ENCODE measurements around the gene PTPMT1.

Gene PTPMT1

DNA sequence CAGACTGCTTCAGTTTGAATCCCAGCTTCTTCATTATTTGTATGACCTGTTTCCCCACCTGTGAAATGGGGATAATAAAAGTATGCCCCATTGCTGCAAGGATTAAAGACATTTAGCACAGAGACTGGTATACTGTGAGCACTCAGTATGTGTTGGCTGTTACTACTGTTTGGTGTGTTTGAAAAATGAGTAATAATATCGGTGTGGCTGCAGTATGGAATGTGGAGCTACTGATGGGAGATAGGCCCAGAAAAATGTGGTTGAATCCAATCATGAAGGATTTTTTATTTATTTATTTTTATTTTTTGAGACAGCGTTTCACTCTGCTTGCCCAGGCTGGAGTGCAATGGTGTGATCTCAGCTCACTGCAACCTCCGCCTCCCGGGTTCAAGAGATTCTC lies 37.9 kb downstream of the PTPMT1 start:
- no peak overlapping the region for H3K4me3 ChIP-seq (ENCODE audit: low read depth, low read length)
- TF ChIP-seq, protein P1, sequence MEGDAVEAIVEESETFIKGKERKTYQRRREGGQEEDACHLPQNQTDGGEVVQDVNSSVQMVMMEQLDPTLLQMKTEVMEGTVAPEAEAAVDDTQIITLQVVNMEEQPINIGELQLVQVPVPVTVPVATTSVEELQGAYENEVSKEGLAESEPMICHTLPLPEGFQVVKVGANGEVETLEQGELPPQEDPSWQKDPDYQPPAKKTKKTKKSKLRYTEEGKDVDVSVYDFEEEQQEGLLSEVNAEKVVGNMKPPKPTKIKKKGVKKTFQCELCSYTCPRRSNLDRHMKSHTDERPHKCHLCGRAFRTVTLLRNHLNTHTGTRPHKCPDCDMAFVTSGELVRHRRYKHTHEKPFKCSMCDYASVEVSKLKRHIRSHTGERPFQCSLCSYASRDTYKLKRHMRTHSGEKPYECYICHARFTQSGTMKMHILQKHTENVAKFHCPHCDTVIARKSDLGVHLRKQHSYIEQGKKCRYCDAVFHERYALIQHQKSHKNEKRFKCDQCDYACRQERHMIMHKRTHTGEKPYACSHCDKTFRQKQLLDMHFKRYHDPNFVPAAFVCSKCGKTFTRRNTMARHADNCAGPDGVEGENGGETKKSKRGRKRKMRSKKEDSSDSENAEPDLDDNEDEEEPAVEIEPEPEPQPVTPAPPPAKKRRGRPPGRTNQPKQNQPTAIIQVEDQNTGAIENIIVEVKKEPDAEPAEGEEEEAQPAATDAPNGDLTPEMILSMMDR (conservative IDR thresholded peaks at IDR 0.05; ENCODE audit: low read depth, low read length), result no peak
- no peak for DNase-seq (ENCODE audit: low read depth)

DNA sequence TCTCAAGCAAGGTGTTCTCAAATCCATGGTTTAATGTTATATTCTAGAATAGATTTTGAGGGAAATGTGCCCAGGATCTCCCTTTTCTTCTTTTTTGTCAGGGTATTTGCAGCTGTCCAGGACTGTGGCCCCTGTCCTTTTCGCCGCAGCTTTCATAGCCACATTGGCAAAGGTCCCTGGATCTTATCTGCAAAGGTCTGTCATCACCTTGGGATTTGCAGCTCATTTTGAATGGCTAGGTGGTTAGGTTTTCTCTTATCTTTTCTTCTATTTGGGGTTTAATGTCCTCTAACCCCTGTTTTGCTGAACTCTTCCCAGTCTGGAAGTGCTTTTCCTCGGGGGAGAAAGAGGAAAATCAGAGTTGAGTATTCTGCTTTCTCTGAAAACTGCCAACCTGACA lies 40.5 kb downstream of the PTPMT1 start:
- DNase-seq (ENCODE audit: low read depth), result no peak
- TF ChIP-seq, protein P1 (conservative IDR thresholded peaks at IDR 0.05; ENCODE audit: low read depth, low read length), result no peak
- H3K4me3 ChIP-seq (ENCODE audit: low read depth, low read length), result no peak overlapping the region

DNA sequence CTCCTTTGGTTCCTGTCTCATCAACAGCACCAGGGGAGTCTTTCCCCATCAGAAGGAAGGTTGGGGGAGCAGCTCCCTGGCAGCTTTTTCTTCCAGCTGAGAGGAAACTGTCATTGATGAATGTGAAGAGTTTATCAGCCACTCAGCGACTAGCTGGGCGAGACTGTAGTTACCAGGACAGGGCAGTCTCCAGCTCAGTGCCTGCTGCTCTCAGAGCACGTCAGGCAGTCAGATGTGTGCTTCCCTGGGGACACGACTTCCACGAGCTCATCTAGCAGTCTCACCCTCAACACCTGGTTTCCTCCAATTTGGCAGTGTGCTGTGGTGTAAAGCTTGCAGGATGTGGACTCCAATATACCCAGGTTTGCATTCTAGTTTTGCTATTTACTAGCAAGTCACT lies 41.3 kb downstream of the PTPMT1 start:
- DNase-seq (ENCODE audit: low read depth), result peak; percentile 70
- TF ChIP-seq, protein P1 (conservative IDR thresholded peaks at IDR 0.05; ENCODE audit: low read depth, low read length), result no peak
- H3K4me3 ChIP-seq (ENCODE audit: low read depth, low read length), result no peak overlapping the region

DNA sequence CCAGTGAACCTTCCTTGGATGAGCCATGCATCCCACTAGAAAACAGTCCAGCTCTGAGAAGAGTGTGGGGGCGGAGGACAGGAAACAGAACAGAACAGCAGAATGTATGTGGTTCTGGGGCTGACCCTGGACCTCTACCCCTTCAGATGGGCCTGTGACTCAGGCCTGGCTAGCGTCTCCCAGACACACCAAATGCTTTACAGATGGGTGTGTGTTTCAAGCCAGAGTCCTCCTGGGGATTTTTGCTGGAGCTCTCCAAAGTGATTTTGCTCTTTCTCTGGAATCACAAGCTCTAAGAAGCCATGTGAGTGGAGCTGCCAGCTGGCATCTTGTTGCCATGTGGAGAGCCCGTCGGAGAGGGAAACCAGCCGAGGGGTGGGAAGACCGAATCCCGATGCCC lies 42.0 kb downstream of the PTPMT1 start:
- H3K4me3 ChIP-seq (ENCODE audit: low read depth, low read length), result no peak overlapping the region
- DNase-seq (ENCODE audit: low read depth), result peak; percentile 94
- TF ChIP-seq, protein P1 (conservative IDR thresholded peaks at IDR 0.05; ENCODE audit: low read depth, low read length), result no peak

DNA sequence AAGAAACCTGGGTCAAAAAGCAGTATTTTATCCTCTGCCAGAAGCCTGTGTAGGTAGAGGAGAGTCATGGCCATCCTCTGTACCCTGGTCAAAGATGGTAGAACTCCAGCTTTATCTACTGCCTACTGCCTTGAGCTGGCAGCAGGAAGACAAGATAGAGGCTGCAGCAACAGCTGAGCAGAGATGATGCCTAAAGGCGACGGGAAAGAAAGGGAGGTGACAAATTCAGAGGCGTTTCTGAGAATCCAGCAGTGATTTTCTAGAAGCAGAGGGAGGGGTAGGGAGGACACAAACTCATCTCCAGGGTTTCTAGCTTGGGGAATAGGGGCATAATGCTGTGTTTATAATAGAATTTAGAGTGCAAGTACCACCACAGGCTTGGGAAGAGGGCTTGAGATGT lies 44.3 kb downstream of the PTPMT1 start:
- TF ChIP-seq, protein P1 (conservative IDR thresholded peaks at IDR 0.05; ENCODE audit: low read depth, low read length), result no peak
- H3K4me3 ChIP-seq (ENCODE audit: low read depth, low read length), result no peak overlapping the region
- DNase-seq (ENCODE audit: low read depth), result no peak

DNA sequence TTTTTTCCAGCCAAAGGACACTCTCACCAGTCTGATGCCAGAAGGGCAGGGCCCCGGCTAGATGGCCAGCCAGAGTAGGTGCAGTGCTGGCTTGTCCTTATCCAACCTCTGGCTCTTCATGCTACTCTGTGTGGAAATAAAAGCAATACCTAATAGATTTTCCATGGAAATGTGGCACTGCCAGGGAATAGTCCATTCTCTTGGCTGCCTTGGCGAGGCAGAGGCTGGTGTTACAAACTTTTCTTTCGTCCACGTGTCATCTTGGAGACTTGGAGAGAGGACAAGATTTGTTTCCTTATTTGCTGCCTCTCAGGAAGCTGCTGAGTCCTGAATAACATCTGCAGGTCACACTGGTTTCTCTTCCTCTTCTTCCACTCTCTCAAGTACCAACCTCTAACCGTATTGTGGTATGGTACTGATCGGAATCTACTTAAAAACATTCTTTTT lies 46.0 kb downstream of the PTPMT1 start:
- TF ChIP-seq, protein P1 (conservative IDR thresholded peaks at IDR 0.05; ENCODE audit: low read depth, low read length), result no peak
- no peak for DNase-seq (ENCODE audit: low read depth)
- no peak overlapping the region for H3K4me3 ChIP-seq (ENCODE audit: low read depth, low read length)

DNA sequence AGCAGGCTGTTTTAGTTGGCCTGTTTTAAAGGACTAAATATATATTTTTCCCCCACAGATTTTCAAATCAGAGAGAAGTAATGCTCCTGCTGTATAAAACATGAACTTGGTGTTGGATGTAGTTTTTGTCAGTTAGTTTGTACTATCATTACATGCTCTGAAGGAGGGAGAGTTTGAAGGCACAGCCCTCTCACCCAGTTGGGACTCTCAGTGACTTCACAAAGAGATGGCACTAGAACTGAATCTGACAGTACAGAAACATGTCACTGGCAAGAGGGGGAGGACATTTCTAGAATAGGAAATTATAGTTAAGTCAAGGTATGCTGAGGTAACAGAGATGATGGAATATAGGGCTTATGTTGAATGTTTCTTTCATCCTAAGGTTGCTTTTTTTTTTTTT lies 49.9 kb downstream of the PTPMT1 start:
- TF ChIP-seq, protein P1 (conservative IDR thresholded peaks at IDR 0.05; ENCODE audit: low read depth, low read length), result no peak
- no peak overlapping the region for H3K4me3 ChIP-seq (ENCODE audit: low read depth, low read length)
- no peak for DNase-seq (ENCODE audit: low read depth)

Measured in choroid plexus epithelial cell (primary cell).